NCI-H446 (cell line): ENCODE measurements around the gene SLC23A3.
A peak's percentile ranks its signal among the peaks of the same experiment; 100 is the strongest.

Experiments used
- DNase-seq, 2 experiments: peaks; one replicate each; lab custom pipeline; 2025; lab: John Stamatoyannopoulos, UW

SLC23A3 gene

GRCh38 chr2:219175928-219176817 lies 6.3 kb upstream of the SLC23A3 start:
- DNase-seq = peak in 1 of 2 experiments; percentile 43

- DNase-seq = no peak
Observed at GRCh38 chr2:219175486-219175885, 5.7 kb upstream of the SLC23A3 start.

GRCh38 chr2:219174801-219175200 lies 5.0 kb upstream of the SLC23A3 start:
- DNase-seq = no peak

GRCh38 chr2:219174146-219174545 lies 4.3 kb upstream of the SLC23A3 start:
- DNase-seq = no peak

- DNase-seq = no peak
Observed at GRCh38 chr2:219173176-219173575, 3.3 kb upstream of the SLC23A3 start.

GRCh38 chr2:219172231-219173154 lies 2.7 kb upstream of the SLC23A3 start:
- no peak for DNase-seq

- peak; percentile 4 to 50 for DNase-seq
Observed at GRCh38 chr2:219171231-219171651, 1.4 kb upstream of the SLC23A3 start.

- no peak for DNase-seq
Observed at GRCh38 chr2:219168932-219169331, 897 bp downstream of the SLC23A3 start.

- DNase-seq = no peak
Observed at GRCh38 chr2:219168526-219168925, 1.3 kb downstream of the SLC23A3 start.

GRCh38 chr2:219167997-219168396 lies 1.8 kb downstream of the SLC23A3 start:
- no peak for DNase-seq

- no peak for DNase-seq
Observed at GRCh38 chr2:219165058-219165911, 4.5 kb downstream of the SLC23A3 start.

GRCh38 chr2:219163156-219163555 lies 6.7 kb downstream of the SLC23A3 start:
- no peak for DNase-seq

GRCh38 chr2:219161097-219161496 lies 8.7 kb downstream of the SLC23A3 start:
- no peak for DNase-seq

- peak; percentile 81 to 92 for DNase-seq
Observed at GRCh38 chr2:219160186-219161017, 9.4 kb downstream of the SLC23A3 start, which contains the start of gene NHEJ1. Gene NHEJ1, minus strand, starts transcription at chr2:219160815. Its CDS starts 2,453 bp downstream, at chr2:219158362.

GRCh38 chr2:219159771-219160185 lies 10.1 kb downstream of the SLC23A3 start:
- DNase-seq = peak in 1 of 2 experiments; percentile 65

- no peak for DNase-seq
Observed at GRCh38 chr2:219158586-219158985, 11.2 kb downstream of the SLC23A3 start.

- no peak for DNase-seq
Observed at GRCh38 chr2:219158025-219158424, 11.8 kb downstream of the SLC23A3 start.

GRCh38 chr2:219157396-219157795 lies 12.4 kb downstream of the SLC23A3 start:
- no peak for DNase-seq

GRCh38 chr2:219155054-219155644 lies 14.7 kb downstream of the SLC23A3 start:
- peak; percentile 77 to 85 for DNase-seq

GRCh38 chr2:219149667-219150066 lies 20.2 kb downstream of the SLC23A3 start:
- DNase-seq = peak; percentile 16 to 19
